ENCODE results near the gene JADE2.

DNA sequence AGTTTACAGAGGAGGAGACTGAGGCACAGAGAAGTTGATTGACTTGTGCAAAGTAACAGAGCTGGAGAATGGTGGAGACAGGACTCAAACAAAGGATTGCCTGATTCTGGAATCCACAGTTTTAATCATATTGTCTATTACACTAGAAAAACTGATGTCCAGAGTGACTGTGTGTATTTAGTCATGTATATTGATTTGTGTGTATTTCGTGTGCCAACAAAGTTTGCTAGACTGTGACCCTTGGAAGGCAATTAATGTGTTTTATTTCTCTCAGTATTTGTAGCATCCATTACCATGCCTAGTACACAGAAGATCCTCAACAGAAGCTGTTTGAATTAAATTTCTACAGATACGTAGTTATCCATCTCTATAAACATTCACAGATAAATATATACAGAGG, 5.5 kb upstream of the JADE2 start:
- TF ChIP-seq RXRA (IDR thresholded peaks at IDR 0.05): peak; percentile 32 to 45
- TF ChIP-seq CTCF (IDR thresholded peaks at IDR 0.05; ENCODE audit: low read depth, low read length, missing input control): no peak
- no peak for TF ChIP-seq EGR1 (IDR thresholded peaks at IDR 0.05; ENCODE audit: low read depth in 2 of 2)

Measured in liver (tissue), 3 donors.